ENCODE results near the gene NEK10.
A peak's percentile ranks its signal among the peaks of the same experiment; 100 is the strongest.

DNA sequence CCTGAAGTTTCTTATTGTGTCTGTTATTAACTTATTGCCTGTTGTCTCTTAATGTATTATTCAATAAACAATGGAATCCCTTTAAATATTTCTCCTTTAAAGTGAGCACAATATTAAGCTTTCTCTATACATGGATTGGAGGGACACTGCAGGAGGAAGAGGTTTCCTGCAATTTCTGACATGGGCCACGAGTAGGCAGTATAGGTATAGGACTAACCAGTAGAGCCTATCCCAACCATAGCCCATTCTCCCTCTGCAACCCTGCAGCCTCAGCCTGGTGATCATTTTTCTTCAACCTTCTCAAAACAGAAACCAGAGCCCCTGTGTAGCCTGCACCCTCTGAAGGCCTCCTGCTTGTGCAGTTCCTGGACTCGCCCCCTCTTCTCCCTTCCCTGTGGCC lies 124.8 kb downstream of the NEK10 start:
- TF ChIP-seq, protein P1, sequence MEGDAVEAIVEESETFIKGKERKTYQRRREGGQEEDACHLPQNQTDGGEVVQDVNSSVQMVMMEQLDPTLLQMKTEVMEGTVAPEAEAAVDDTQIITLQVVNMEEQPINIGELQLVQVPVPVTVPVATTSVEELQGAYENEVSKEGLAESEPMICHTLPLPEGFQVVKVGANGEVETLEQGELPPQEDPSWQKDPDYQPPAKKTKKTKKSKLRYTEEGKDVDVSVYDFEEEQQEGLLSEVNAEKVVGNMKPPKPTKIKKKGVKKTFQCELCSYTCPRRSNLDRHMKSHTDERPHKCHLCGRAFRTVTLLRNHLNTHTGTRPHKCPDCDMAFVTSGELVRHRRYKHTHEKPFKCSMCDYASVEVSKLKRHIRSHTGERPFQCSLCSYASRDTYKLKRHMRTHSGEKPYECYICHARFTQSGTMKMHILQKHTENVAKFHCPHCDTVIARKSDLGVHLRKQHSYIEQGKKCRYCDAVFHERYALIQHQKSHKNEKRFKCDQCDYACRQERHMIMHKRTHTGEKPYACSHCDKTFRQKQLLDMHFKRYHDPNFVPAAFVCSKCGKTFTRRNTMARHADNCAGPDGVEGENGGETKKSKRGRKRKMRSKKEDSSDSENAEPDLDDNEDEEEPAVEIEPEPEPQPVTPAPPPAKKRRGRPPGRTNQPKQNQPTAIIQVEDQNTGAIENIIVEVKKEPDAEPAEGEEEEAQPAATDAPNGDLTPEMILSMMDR (conservative IDR thresholded peaks at IDR 0.05; ENCODE audit: low read depth, low read length): peak; percentile 36; the same call in 1 of the 2 replicates
- TF ChIP-seq EZH2 (IDR thresholded peaks at IDR 0.05; ENCODE audit: low read length, unreplicated experiment) (no peak), EZH2phosphoT487 (IDR thresholded peaks at IDR 0.05; ENCODE audit: borderline replicate concordance, low read length) (no peak)

Data from PC-3 (cell line).